ENCODE data around the gene POU1F1. TPM values are rescaled to one million over a fixed set of nuclear protein-coding genes. Genes with fewer than 3 reads are reported as not detected.

The POU1F1 gene
- polyA plus RNA-seq, 1 of the 3 experiments (the other 2 are of a cell fraction) = not detected

DNA sequence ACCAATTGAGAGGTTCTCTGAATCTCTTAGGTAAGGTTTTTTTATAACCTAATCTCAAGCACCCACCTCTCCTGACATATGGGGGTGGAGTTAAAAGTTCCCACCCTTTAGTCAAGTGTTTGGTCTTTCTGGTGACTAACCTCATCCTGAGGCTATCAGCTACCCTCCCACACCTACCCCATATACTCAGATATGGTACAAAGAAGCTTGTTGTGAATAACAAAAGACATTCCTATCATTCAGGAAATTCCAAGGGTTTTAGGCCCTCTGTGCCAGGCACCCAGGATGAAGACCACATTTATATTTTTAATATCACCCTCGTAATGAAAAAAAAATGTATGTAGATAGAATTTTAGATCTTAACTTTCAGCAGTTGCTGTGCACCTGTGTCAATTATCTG is 40.3 kb downstream of the POU1F1 start:
- 79% methylated on average over 1 of the region's 1 CpG for WGBS (ENCODE audit: low lambda C conversion rate)
- no peak overlapping the region for H3K9ac ChIP-seq
- no peak for TF ChIP-seq GABPA (IDR thresholded peaks at IDR 0.05; ENCODE audit: low read depth)
- TF ChIP-seq, protein P1, sequence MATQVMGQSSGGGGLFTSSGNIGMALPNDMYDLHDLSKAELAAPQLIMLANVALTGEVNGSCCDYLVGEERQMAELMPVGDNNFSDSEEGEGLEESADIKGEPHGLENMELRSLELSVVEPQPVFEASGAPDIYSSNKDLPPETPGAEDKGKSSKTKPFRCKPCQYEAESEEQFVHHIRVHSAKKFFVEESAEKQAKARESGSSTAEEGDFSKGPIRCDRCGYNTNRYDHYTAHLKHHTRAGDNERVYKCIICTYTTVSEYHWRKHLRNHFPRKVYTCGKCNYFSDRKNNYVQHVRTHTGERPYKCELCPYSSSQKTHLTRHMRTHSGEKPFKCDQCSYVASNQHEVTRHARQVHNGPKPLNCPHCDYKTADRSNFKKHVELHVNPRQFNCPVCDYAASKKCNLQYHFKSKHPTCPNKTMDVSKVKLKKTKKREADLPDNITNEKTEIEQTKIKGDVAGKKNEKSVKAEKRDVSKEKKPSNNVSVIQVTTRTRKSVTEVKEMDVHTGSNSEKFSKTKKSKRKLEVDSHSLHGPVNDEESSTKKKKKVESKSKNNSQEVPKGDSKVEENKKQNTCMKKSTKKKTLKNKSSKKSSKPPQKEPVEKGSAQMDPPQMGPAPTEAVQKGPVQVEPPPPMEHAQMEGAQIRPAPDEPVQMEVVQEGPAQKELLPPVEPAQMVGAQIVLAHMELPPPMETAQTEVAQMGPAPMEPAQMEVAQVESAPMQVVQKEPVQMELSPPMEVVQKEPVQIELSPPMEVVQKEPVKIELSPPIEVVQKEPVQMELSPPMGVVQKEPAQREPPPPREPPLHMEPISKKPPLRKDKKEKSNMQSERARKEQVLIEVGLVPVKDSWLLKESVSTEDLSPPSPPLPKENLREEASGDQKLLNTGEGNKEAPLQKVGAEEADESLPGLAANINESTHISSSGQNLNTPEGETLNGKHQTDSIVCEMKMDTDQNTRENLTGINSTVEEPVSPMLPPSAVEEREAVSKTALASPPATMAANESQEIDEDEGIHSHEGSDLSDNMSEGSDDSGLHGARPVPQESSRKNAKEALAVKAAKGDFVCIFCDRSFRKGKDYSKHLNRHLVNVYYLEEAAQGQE (IDR thresholded peaks at IDR 0.05; ENCODE audit: low read depth, low read length) = no peak
- TF ChIP-seq, protein P2, sequence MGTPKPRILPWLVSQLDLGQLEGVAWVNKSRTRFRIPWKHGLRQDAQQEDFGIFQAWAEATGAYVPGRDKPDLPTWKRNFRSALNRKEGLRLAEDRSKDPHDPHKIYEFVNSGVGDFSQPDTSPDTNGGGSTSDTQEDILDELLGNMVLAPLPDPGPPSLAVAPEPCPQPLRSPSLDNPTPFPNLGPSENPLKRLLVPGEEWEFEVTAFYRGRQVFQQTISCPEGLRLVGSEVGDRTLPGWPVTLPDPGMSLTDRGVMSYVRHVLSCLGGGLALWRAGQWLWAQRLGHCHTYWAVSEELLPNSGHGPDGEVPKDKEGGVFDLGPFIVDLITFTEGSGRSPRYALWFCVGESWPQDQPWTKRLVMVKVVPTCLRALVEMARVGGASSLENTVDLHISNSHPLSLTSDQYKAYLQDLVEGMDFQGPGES (IDR thresholded peaks at IDR 0.05; ENCODE audit: low read depth, low read length) = no peak
- TF ChIP-seq, protein P3, sequence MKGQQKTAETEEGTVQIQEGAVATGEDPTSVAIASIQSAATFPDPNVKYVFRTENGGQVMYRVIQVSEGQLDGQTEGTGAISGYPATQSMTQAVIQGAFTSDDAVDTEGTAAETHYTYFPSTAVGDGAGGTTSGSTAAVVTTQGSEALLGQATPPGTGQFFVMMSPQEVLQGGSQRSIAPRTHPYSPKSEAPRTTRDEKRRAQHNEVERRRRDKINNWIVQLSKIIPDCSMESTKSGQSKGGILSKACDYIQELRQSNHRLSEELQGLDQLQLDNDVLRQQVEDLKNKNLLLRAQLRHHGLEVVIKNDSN (IDR thresholded peaks at IDR 0.05; ENCODE audit: borderline replicate concordance, low read depth) = no peak
- no peak for TF ChIP-seq JUND (IDR thresholded peaks at IDR 0.05)
- no peak for TF ChIP-seq TEAD4 (IDR thresholded peaks at IDR 0.05; ENCODE audit: borderline replicate concordance, insufficient read depth)
- no peak for TF ChIP-seq CHD2 (IDR thresholded peaks at IDR 0.05; ENCODE audit: low read length, partially characterized antibody)
- TF ChIP-seq, protein P4, sequence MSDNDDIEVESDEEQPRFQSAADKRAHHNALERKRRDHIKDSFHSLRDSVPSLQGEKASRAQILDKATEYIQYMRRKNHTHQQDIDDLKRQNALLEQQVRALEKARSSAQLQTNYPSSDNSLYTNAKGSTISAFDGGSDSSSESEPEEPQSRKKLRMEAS (IDR thresholded peaks at IDR 0.05; ENCODE audit: low read depth) = no peak
- TF ChIP-seq POLR2AphosphoS5 (IDR thresholded peaks at IDR 0.05; ENCODE audit: low read depth, low read length) = no peak
- TF ChIP-seq NFIC (IDR thresholded peaks at IDR 0.05; ENCODE audit: borderline replicate concordance) = no peak
- no peak for TF ChIP-seq MEF2A (IDR thresholded peaks at IDR 0.05; ENCODE audit: borderline replicate concordance, low read depth)
- TF ChIP-seq FOXJ3 (CRISPR knock-in tag; IDR thresholded peaks at IDR 0.05) = no peak
- TF ChIP-seq RFX5 (IDR thresholded peaks at IDR 0.05; ENCODE audit: low read length) = no peak
- no peak for TF ChIP-seq SMC3 (IDR thresholded peaks at IDR 0.05; ENCODE audit: low read depth, low read length)
- no peak for TF ChIP-seq RCOR1 (IDR thresholded peaks at IDR 0.05; ENCODE audit: low read length)
- no peak for TF ChIP-seq TAF1 (IDR thresholded peaks at IDR 0.05; ENCODE audit: borderline replicate concordance, low read depth, low read length)
- CTCF ChIA-PET = interaction anchor here (1.0 kb wide), 1 partner anchor 24 kb away, joined by 3 read pairs; no protein-coding TSS in a partner anchor
- no peaks in the 10 kb centered on the region for H3K27me3 ChIP-seq (ENCODE audit: insufficient read depth)
- no peaks in the 10 kb centered on the region for H3K4me1 ChIP-seq (ENCODE audit: control insufficient read depth in 1 of 2, insufficient read depth in 2 of 2, low read depth in 1 of 2, low read length in 1 of 2)
- no peaks in the 10 kb centered on the region for H4K20me1 ChIP-seq (ENCODE audit: insufficient read depth)
- DNase-seq = no peak
- H3K79me2 ChIP-seq (ENCODE audit: insufficient read depth) = peaks cover 6% of the 10 kb centered on the region; the same call in 1 of the 2 replicates
- no peak overlapping the region for H3K4me2 ChIP-seq
- H3K4me3 ChIP-seq (ENCODE audit: low read depth in 2 of 2, low read length in 1 of 2) = no peak overlapping the region
- POLR2A ChIA-PET = no interaction called here
- no peaks in the 10 kb centered on the region for H3K9me2 ChIP-seq
- H3F3A ChIP-seq (replicated peaks; ENCODE audit: insufficient read depth) = no peaks in the 10 kb centered on the region
- H3K27ac ChIP-seq (ENCODE audit: low read depth in 2 of 2, low read length in 1 of 2) = no peak overlapping the region
- no peaks in the 10 kb centered on the region for H3K9me3 ChIP-seq
- peaks cover 0 to 5% of the 10 kb centered on the region in 2 experiments for H3K36me3 ChIP-seq (replicated peaks in 1 of 2; ENCODE audit: control insufficient read depth in 1 of 2, insufficient read depth in 2 of 2, low read length in 1 of 2)
- no peak overlapping the region for H2AFZ ChIP-seq (ENCODE audit: low read depth)

All from SK-N-SH (cell line).